ENCODE data around the gene SPEG.
A peak's percentile ranks its signal among the peaks of the same experiment; 100 is the strongest.

The SPEG gene

DNA sequence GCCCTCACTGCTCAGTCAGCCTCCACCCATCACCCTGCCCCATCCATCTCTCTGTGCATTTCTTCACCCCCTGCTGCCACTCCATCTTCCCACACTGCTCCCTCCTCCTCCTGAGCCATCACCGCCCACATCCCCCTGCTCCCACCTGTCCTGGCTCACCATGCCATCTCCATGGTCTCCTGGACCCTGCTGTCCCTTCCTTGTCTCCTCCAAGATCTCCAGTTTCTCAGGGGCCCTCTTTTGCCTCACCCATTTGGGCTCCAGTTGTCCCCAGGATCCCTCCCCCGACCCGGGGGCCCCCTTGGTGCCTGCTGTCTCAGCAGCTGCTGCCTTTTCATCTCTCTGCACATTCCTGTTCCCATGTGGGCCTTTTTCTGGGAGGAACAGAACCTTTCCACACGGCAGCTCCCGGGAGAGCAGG, 10.6 kb downstream of the SPEG start:
- no peak for DNase-seq

DNA sequence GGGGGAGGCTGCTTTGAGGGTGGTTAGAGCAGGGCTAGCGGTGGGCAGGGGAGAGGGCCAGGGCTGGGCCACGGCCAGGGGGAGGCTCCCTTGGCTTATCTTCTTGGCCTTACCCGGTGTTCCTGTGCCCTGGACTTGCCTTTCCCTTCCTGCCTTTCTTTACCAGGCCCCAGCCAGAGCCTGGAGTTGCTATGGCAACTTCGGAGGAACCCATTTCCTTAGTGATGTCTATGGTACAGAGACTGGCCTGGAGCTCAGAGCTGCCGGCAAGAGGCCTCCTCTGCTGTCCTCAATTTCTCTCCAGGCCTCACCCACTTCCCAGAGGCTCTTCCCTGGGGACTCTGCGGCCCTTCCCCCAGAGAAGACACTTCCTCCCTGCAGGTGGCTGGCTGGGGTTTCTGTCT, 11.5 kb downstream of the SPEG start:
- no peak for DNase-seq

DNA sequence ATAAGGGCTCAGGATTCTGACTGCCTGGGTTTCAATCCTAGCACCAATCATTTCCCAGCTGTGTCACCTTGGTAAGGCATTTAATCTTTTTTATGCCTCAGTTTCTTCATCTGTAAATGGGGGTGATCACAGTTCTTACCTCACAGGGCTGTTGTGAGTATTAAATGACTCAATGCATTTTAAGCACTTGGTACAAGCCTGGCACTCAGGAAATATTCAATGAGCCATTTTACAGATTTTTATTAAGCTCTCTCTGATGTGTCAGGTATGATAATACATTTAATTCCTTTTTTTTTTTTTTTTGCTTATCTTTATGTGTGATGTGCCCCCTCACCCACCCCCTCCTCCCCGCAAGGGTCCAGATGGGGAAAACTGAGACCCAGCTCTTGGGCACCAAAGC, 12.0 kb downstream of the SPEG start:
- DNase-seq: no peak

DNA sequence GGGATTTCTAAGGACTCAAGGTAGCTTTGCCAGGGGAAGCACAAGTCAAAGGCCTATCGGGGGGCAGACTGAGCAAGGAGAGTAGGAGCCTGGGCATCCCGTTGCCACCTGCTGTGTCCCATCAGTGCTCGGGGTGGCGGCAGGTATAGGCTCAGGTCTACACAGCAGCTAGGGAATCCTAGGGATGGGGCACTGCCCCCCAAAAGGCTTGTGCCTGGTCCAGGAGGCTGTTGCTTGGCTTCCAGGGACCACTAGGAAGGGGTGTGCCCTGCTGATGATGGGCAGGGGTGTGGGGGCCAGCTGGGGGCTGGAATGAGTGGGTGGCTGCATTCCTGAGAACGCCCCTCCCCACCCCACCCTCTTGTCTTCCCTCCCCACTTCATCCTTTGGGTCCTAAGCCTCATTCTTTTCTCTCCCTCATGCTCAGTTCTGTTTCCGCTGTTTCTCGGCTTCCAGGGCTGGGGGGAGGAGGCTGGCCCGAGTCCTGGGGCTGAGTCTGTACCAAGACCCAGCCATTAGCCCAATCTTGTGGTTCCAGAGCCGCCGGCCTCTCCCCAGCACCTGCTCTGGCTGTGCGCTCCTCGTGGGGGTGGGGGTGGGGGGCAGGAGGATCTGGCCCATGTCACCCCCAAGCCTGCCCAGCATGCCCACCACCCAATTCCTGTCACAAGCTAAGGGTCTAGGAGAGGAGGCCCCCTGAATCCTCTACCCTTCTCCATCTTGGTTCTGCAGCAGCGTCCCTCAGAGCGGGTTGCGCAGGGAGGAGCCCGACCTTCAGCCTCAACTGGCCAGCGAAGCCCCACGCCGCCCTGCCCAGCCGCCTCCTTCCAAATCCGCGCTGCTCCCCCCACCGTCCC, 12.8 kb downstream of the SPEG start:
- no peak for DNase-seq

DNA sequence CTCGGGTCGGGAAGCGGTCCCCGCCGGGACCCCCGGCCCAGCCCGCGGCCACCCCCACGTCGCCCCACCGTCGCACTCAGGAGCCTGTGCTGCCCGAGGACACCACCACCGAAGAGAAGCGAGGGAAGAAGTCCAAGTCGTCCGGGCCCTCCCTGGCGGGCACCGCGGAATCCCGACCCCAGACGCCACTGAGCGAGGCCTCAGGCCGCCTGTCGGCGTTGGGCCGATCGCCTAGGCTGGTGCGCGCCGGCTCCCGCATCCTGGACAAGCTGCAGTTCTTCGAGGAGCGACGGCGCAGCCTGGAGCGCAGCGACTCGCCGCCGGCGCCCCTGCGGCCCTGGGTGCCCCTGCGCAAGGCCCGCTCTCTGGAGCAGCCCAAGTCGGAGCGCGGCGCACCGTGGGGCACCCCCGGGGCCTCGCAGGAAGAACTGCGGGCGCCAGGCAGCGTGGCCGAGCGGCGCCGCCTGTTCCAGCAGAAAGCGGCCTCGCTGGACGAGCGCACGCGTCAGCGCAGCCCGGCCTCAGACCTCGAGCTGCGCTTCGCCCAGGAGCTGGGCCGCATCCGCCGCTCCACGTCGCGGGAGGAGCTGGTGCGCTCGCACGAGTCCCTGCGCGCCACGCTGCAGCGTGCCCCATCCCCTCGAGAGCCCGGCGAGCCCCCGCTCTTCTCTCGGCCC, 13.6 kb downstream of the SPEG start:
- no peak for DNase-seq

DNA sequence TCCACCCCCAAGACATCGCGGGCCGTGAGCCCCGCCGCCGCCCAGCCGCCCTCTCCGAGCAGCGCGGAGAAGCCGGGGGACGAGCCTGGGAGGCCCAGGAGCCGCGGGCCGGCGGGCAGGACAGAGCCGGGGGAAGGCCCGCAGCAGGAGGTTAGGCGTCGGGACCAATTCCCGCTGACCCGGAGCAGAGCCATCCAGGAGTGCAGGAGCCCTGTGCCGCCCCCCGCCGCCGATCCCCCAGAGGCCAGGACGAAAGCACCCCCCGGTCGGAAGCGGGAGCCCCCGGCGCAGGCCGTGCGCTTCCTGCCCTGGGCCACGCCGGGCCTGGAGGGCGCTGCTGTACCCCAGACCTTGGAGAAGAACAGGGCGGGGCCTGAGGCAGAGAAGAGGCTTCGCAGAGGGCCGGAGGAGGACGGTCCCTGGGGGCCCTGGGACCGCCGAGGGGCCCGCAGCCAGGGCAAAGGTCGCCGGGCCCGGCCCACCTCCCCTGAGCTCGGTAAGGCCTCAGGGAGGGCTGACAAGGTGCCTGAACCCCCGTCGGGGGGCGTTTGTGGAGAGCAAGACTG, 14.2 kb downstream of the SPEG start:
- no peak for DNase-seq

DNA sequence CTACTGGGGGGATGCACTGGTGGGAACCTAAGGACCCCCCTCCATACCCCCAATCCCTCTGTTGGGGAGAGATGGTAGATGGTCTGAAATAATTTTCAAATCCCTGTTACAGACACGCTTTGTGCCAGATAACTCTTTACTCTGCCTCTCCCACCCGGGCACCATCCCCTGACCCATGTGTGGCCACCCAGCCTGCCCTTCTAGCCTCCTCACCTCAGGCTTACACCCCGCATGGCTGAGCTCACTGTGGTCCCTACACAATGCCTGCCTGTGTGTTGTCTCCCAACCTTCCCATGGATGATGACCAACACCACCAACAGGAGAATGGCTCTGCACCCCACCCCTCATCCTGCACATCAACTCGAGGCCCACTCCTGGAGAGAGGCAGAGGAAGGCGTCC, 15.0 kb downstream of the SPEG start:
- no peak for DNase-seq

DNA sequence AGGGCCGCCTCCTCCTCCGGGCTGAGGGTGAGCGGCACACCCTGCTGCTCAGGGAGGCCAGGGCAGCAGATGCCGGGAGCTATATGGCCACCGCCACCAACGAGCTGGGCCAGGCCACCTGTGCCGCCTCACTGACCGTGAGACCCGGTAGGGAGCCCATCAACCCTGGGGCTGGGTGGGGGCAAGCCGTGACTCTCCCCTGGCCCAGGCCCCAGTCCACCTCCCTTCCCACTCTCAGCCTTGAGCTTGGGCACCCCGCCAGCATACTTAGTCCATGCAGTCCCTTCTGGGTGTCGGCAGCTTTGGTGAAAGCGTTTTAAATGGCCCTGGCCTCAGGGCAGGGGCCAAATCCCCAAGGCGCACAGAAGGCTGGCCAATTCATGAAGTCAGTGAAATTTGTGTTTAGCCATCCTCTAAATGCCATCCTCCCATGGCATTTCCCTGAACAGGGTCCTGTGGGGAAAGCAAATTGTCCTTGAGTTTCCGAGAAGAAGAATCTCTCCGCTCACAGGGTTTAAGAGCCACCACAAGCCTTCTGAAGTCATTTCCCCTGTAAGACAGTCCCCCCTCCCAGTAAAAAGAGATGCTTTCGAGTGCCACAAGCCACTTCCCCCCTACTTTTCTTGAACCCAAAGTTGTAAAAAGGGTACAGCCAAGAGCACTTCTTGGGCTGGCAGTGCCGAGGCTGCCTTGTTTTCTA, 17.2 kb downstream of the SPEG start:
- no peak for DNase-seq

DNA sequence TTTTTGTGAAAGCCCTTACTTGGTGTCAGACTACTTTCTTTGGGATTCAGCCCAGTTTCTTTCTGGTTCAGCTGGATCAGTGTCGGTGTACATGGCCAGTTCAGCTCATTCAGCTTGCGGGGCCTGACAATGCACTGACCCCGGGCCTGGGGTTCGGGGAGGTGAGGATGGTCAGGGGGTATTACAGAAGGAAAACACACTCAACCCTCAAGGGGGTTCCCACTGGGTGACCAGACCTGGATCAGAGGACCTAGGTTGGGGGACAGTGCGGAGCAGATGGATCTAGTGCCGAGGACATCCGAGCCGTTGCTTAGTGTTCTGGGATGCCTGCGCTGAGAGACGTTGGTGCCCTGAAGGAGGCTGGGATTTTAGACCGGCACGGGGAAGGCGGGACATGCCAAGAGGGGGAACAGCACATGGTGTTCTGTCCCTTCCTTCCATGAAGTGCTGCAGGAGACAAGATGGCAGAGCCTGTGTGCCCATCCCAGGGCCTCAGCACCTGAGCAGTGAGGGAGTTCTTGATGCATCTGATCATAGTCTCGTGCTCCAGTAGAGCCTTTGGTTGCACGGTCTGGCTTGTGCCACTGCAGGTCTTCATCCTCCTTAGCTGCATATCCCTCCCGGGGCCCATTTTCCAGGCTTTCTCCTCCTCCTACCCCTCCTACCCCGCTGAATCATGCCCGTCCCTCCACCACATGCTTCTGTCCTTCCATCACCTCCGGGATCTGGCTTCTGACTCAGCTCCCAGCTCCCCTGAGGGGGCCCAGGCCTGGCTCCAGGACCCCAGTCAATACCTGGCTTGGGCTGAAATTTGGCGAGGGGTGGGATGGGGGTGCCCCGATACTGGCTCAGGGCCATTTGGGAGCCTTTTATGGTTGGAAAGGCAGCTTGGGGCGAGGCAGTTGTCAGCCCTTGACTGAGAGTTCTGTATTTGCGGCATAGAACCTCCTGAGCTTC, 18.0 kb downstream of the SPEG start:
- no peak for DNase-seq

DNA sequence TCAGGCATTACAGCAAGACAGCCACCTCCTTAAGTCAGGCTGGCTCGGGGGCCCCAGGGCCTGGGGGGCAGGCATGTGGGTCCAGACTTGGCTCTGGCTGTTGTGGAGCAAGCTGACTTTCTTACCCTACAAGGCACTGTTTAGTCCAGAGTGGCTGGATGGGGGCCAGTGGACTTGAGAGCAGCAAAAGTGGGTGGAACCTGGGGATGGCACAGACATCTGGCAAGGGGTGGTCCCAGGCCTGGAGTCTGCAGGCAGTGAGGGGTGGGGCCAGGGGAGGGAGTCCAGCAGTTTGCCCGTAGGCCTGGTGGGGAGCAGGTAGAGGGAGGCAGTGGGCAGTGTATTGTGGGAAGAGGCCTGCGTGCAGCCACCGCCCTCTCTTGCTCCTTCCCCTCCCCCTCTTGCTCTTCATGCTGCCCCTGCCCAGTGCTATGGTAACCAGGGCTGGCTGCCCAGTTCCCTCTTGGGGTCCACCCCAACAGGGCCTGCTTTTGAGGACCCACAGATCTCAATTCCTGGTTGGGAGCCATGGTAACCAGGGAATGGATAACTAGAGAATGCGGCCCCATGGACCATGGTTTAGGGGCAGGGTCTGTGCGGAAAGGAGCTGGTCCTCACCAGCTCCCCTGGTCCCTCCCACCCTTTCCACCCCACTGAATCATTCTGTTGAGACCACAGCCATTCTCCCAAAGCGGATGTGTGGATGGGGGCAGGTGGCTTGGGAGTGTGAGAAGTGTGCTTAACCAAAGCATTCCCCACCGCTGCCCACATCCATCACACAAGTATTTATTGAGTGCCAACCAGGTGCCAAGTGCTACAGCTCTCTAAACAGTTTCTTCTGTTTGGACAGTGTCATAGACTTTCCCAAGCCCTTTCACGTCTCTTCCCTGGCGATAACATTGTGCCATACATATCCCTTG, 19.3 kb downstream of the SPEG start:
- no peak for DNase-seq

DNA sequence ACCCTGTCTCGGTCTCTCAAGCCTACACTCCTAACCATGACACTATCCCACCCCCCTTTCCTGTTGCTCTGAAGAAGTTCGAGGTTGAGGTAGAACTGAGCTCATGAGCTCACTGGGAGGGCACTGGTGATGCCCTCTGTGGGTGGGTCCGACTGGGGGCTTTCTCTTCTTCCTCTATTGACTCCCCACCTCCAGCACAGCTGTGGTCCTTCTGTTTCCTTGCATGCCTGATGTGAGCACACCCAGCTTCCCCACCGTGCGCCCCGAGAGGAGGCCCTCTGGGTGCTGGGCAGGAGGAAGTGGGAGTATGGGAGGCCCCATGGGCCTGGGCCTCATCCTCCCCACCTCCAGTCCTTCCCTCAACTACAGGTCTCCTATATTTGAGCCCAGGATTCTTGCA, 20.9 kb downstream of the SPEG start:
- DNase-seq: no peak

DNA sequence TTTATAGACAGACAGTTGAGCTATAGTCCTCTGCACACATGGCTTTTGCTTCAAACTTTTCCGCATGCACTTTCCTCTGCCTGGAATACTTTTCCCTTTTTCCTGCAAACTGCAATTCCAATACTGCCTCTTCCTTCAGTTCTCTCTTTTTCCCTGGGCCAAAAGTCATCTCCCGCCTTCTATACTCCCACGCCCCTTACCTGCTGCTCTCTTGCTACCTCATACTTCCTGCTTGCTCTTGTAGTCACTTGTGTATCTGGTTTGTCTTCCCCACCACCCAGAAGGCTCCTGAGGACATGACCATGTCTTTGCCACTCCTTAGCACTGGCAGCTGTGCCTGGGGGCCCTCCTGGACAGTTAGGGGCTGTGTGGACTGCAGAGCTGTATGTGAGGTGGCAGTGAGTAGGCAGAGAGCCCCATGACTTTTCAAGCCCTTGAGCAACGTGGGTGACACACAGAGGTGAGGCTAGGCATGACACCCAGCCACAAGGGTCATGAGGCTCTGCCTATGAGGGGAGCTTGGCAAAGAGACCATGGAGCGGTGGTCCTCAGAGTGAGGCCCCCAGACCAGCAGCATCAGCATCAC, 23.2 kb downstream of the SPEG start:
- DNase-seq: no peak

DNA sequence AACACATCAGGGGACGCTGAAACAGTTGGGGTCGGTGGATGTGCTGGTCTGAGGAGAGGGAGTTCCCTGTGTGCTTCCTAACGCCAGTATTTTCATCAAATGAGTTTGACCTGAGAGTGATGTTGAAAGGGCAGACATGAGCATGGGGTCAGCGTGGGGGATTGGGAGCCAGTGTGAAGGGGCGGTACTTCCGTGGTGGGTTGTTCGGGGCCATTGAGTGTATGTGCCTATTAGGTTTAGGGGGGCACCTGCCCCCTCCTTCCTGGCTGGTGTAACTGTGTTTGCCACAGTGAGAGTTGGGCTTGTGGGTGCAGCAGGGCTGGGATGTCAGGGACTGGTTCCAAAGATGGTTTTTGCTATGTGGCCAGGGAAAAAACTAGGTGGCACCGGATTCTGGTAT, 24.4 kb downstream of the SPEG start:
- DNase-seq: no peak

DNA sequence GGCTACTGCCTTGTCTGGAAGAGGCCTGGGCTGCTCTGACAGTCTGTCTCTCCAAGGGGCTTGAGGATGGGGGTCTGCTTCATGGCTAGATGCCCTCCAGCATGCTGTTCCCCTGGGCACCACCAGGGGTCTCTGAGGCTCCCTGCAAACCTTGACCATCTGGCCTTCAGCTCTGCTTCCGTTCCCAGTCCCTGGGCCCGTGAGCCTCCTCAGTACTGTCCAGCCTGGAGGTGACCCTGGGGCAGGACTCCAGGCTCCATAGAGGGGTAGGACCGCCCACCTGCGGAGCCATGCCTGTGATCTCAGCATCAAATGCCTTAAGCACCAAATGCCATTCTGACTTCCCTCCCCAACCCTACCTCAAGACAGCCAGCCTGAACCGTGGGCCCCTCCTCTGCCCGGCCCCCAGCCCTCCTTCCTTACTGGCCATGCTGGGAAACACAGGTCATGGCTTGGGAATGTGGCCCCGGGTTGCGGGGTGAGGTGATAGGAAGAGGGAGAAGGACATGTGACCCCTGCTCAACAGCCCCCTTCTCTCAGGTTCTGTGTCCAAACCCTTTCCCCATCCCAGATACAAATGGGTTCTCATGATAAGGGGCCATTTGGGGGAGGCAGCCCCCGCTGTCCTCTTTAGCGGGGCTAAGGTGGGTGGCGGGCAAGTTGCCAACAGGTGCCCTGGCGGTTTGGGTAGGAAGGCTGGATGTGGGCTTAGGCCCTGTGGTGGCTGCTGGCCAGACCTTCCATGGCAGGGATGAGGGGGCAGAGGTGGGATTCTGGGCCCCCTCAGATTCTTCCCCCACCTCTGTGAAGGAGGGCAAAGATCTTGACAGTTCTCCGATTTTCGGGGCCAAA, 25.0 kb downstream of the SPEG start:
- DNase-seq: peak; percentile 35

DNA sequence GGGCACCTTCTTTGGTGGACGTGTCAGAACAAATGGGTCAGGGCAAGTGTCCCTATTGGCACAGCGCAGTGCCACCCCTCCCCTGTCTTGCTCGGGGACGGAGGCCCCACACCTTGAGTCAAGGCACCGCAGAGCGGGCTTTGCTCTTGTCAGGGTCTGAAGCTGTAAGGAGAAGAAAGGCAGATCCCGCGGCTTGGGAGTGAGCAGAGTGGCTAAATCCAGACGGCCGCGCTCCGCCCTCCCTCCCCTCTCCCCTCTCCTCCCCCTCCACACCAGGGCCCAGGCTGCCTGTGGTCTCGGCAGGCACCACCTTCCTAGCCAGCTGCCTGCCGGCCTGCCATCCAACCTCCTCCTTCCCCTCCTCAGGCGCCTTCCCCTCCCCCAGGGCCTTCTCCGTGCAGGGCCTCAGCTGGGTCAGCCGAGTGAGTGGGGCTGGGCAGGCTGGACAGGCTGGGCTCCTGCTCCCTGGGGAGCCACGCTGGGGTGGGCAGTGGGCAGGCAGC, 25.8 kb downstream of the SPEG start:
- no peak for DNase-seq

DNA sequence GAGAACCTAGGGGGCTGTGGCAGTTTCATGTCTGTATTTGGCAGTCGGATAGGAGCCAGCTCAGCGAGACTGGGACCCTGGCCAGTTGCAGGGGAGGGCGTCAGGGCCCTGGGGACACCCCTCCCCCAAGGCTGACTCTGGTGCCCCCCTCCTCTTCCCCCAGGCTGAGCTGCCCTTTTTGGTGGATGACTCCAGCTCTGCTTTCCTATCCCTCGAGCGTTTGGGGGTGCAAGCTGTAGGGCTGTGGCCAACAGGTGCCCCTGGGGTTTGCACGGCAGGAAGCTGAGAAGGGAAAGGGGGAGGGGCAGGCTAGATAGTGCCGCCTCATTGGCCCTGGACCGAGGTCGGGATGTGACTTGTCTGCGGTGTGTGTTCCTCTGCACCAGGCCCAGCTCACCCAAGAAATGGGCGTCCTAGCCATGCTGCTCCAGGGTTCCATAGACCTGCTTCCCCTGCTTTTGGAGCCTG, 26.4 kb downstream of the SPEG start:
- no peak for DNase-seq

DNA sequence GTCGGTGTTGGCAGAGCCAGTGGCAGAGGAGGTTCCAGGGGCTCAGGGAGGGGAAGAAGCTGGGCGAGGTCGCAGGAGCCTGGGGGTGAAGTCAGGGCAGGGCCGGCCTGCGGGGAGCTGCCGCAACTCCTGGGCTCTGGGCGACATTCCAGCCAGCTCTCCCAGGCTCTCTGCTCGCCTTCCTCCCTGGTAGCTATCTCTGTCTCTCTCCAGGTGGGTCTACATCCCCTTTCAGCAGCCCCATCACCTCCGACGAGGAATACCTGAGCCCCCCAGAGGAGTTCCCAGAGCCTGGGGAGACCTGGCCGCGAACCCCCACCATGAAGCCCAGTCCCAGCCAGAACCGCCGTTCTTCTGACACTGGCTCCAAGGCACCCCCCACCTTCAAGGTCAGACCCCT, 27.0 kb downstream of the SPEG start:
- DNase-seq: no peak

DNA sequence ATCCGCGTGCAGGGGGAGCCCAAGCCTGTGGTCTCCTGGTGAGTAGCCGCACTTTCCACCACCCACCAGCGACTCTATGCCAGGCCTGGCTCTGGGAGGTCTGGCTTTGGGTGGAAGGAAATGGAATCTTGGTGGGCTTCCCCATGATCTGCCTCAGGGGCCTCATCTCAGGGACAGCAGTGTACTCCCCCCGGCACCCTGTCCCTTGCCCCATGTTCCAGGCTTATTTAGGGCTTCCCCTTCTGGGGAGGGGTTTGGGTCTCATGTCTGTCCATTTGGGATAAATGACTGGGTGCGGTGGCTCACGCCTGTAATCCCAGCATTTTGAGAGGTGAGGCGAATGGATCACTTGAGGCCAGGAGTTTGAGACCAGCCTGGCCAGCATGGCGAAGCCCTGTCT, 27.7 kb downstream of the SPEG start:
- no peak for DNase-seq

DNA sequence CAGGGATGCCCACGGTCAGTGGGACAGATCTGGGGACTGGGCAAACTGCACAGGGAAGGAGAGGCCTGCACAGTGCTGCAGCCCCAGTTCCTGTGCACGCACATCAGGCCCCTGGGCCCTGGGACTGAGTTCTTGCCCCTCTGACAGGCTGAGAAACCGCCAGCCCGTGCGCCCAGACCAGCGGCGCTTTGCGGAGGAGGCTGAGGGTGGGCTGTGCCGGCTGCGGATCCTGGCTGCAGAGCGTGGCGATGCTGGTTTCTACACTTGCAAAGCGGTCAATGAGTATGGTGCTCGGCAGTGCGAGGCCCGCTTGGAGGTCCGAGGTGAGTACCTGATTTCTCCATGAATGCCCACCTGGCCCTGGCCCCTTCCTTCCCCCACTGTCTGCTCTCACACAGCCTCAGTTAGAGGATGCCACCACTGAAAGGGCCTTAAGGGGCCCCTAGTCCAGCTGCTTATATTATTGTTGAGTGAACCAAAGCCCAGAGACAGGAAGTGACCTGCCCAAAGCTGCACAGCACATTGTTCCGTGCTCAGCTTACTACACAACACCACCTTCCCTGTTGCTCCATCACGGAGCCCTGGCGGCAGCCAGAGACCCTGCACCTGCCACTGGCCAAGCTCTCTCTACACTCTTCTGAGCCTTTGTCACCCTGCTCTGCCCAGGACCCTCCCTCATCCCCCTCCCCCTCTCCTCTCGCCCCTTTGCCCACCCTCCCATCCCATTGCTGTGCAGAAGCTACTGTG, 29.8 kb downstream of the SPEG start:
- no peak for DNase-seq

All from T-helper 9 cell (primary cell).